ENCODE results near the gene NEK1. TPM values are rescaled to one million over a fixed set of nuclear protein-coding genes. Genes with fewer than 3 reads are reported as not detected.
"Not testable (repeated sequence)": the region's sequence is repeated elsewhere in the genome, so short reads cannot be mapped to it uniquely, and the experiment has no call there.

NEK1 gene
- total RNA-seq, 1 experiment from 2014 or later = 12.3 TPM

GRCh38 chr4:169571435-169571834 lies 40.9 kb downstream of the NEK1 start:
- TF ChIP-seq, protein P1, sequence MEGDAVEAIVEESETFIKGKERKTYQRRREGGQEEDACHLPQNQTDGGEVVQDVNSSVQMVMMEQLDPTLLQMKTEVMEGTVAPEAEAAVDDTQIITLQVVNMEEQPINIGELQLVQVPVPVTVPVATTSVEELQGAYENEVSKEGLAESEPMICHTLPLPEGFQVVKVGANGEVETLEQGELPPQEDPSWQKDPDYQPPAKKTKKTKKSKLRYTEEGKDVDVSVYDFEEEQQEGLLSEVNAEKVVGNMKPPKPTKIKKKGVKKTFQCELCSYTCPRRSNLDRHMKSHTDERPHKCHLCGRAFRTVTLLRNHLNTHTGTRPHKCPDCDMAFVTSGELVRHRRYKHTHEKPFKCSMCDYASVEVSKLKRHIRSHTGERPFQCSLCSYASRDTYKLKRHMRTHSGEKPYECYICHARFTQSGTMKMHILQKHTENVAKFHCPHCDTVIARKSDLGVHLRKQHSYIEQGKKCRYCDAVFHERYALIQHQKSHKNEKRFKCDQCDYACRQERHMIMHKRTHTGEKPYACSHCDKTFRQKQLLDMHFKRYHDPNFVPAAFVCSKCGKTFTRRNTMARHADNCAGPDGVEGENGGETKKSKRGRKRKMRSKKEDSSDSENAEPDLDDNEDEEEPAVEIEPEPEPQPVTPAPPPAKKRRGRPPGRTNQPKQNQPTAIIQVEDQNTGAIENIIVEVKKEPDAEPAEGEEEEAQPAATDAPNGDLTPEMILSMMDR (conservative IDR thresholded peaks at IDR 0.05) = no peak
- no peak overlapping the region for H2AFZ ChIP-seq (ENCODE audit: low read length)

GRCh38 chr4:169571012-169571411 lies 41.4 kb downstream of the NEK1 start:
- not testable (repeated sequence) for H3K9me3 ChIP-seq (ENCODE audit: control insufficient read depth, low read depth, low read length); H3K27ac Mint-ChIP-seq

More at GRCh38 chr4:169571435-169571834, 40.9 kb downstream of the NEK1 start:
- Histone ChIP-seq H3K27ac (ENCODE audit: insufficient read length, low read depth, low read length) (no peak overlapping the region), H3K27me3 (ENCODE audit: insufficient read depth, low read length) (no peaks in the 10 kb centered on the region; the same call in 1 of the 2 replicates), H3K23ac (ENCODE audit: insufficient read length, low read depth, low read length) (no peak overlapping the region), H3K4ac (ENCODE audit: low read depth, low read length) (no peak overlapping the region), H3K79me2 (ENCODE audit: insufficient read depth, low read length) (no peaks in the 10 kb centered on the region), H2AK5ac (ENCODE audit: insufficient read length, low read length) (no peak overlapping the region), H3K9me3 (ENCODE audit: control insufficient read depth, low read depth, low read length) (no peaks in the 10 kb centered on the region), H3K79me1 (ENCODE audit: insufficient read depth, low read depth, low read length, poor library complexity, severe bottlenecking) (no peaks in the 10 kb centered on the region), H4K91ac (ENCODE audit: insufficient read length, low read depth, low read length) (no peak overlapping the region), H3K23me2 (ENCODE audit: insufficient read length, low read depth, low read length, poor library complexity, severe bottlenecking) (no peaks in the 10 kb centered on the region), H3T11ph (ENCODE audit: low read length) (no peak overlapping the region), H2BK20ac (ENCODE audit: low read depth, low read length, poor library complexity, severe bottlenecking) (no peak overlapping the region), H4K5ac (ENCODE audit: insufficient read length, low read depth, low read length) (no peak overlapping the region), H3K56ac (ENCODE audit: insufficient read length, low read depth, low read length) (no peak overlapping the region), H2BK12ac (ENCODE audit: insufficient read length, low read depth, low read length) (no peak overlapping the region), H2BK5ac (ENCODE audit: insufficient read length, low read length) (no peak overlapping the region), H3K18ac (ENCODE audit: insufficient read length, low read depth, low read length) (no peak overlapping the region), H3K4me2 (ENCODE audit: insufficient read depth, insufficient read length, low read length) (no peak overlapping the region), H3K14ac (ENCODE audit: insufficient read depth, low read length) (no peak overlapping the region), H3K4me1 (ENCODE audit: insufficient read depth, low read length) (no peaks in the 10 kb centered on the region), H4K8ac (replicated peaks; ENCODE audit: insufficient read length, low read depth, low read length) (no peak overlapping the region), H2BK15ac (ENCODE audit: low read depth, low read length) (no peak overlapping the region), H3K9ac (ENCODE audit: extremely low read depth, insufficient read length, low read length) (no peak overlapping the region), H2BK120ac (ENCODE audit: low read depth, low read length, poor library complexity, severe bottlenecking) (no peak overlapping the region), H4K20me1 (ENCODE audit: control insufficient read depth, insufficient read depth, insufficient read length) (no peaks in the 10 kb centered on the region)
- no peak for DNase-seq
- Mint-ChIP-seq H3K4me1 (0 out of 4 replicates have a peak, but pooled peaks cover 0 to 1% of the 10 kb centered on the region in 2 experiments), H3K9me3 (no peaks in the 10 kb centered on the region), H3K27ac (no peak overlapping the region), H3K4me3 (no peak overlapping the region), H3K27me3 (ENCODE audit: low read depth) (no peaks in the 10 kb centered on the region), H3K36me3 (ENCODE audit: insufficient read depth in 1 of 3, low read depth in 3 of 3) (peaks cover 5 to 19% (median 12%) of the 10 kb centered on the region in 3 experiments; a peak in 6 of 7 replicates)
- WGBS (ENCODE audit: extremely low coverage, insufficient read length, low lambda C conversion rate) = 100% methylated on average over 2 of the region's 4 CpGs

More at GRCh38 chr4:169571012-169571411, 41.4 kb downstream of the NEK1 start:
- H3K27me3 ChIP-seq (ENCODE audit: insufficient read depth, low read length); H3T11ph ChIP-seq (ENCODE audit: low read length); H3K4me1 ChIP-seq (ENCODE audit: insufficient read depth, low read length); H2BK12ac ChIP-seq (ENCODE audit: insufficient read length, low read depth, low read length); DNase-seq; H4K91ac ChIP-seq (ENCODE audit: insufficient read length, low read depth, low read length); H3K4me3 Mint-ChIP-seq; H3K23me2 ChIP-seq (ENCODE audit: insufficient read length, low read depth, low read length, poor library complexity, severe bottlenecking); H4K5ac ChIP-seq (ENCODE audit: insufficient read length, low read depth, low read length); H2AFZ ChIP-seq (ENCODE audit: low read length); H3K79me1 ChIP-seq (ENCODE audit: insufficient read depth, low read depth, low read length, poor library complexity, severe bottlenecking); H3K79me2 ChIP-seq (ENCODE audit: insufficient read depth, low read length); H4K20me1 ChIP-seq (ENCODE audit: control insufficient read depth, insufficient read depth, insufficient read length); H3K4me2 ChIP-seq (ENCODE audit: insufficient read depth, insufficient read length, low read length); H3K27ac ChIP-seq (ENCODE audit: insufficient read length, low read depth, low read length); H3K27me3 Mint-ChIP-seq (ENCODE audit: low read depth); H2AK5ac ChIP-seq (ENCODE audit: insufficient read length, low read length); H3K56ac ChIP-seq (ENCODE audit: insufficient read length, low read depth, low read length); H2BK5ac ChIP-seq (ENCODE audit: insufficient read length, low read length); H2BK120ac ChIP-seq (ENCODE audit: low read depth, low read length, poor library complexity, severe bottlenecking); H3K9ac ChIP-seq (ENCODE audit: extremely low read depth, insufficient read length, low read length); H3K4ac ChIP-seq (ENCODE audit: low read depth, low read length); H4K8ac ChIP-seq (replicated peaks; ENCODE audit: insufficient read length, low read depth, low read length); H3K14ac ChIP-seq (ENCODE audit: insufficient read depth, low read length); H3K9me3 Mint-ChIP-seq; H3K18ac ChIP-seq (ENCODE audit: insufficient read length, low read depth, low read length); H2BK20ac ChIP-seq (ENCODE audit: low read depth, low read length, poor library complexity, severe bottlenecking); H2BK15ac ChIP-seq (ENCODE audit: low read depth, low read length); H3K4me1 Mint-ChIP-seq; H3K23ac ChIP-seq (ENCODE audit: insufficient read length, low read depth, low read length): not testable (repeated sequence)
- WGBS (ENCODE audit: extremely low coverage, insufficient read length, low lambda C conversion rate) = no CpG with 5 or more reads among the region's 3 CpGs
- H3K36me3 Mint-ChIP-seq (ENCODE audit: insufficient read depth in 1 of 3, low read depth in 3 of 3) = peaks cover 5 to 19% (median 8%) of the 10 kb centered on the region in 3 experiments; a peak in 6 of 7 replicates

Measured in H9 (cell line).